ENCODE data around the gene UGT2A2. TPM values are rescaled to one million over a fixed set of nuclear protein-coding genes. Genes with fewer than 3 reads are reported as not detected.

The UGT2A2 gene
- polyA plus RNA-seq, 2 donors: not detected

- Histone ChIP-seq H3K36me3 (ENCODE audit: control insufficient read depth in 2 of 2, insufficient read depth in 2 of 2, low read length in 1 of 2) (no peaks in the 10 kb centered on the region), H3K27ac (ENCODE audit: low read depth in 2 of 2, low read length in 1 of 2) (no peak overlapping the region), H3K4me1 (ENCODE audit: control insufficient read depth in 2 of 2, insufficient read depth in 2 of 2, low read length in 1 of 2) (no peaks in the 10 kb centered on the region), H3K27me3 (ENCODE audit: control insufficient read depth in 1 of 2, insufficient read depth in 2 of 2, low read length in 2 of 2) (no peaks in the 10 kb centered on the region), H3K4me3 (ENCODE audit: low read depth in 1 of 2, low read length in 2 of 2) (no peak overlapping the region), H3K9me3 (ENCODE audit: control insufficient read depth in 2 of 2, insufficient read depth in 1 of 2, low read depth in 1 of 2, low read length in 1 of 2) (no peaks in the 10 kb centered on the region)
- 79 to 81% methylated on average over 5 of the region's 5 CpGs for WGBS, 2 donors
Measured at GRCh38 chr4:69584135-69584534, 55.3 kb downstream of the UGT2A2 start.

GRCh38 chr4:69583543-69583942 lies 55.9 kb downstream of the UGT2A2 start:
- H3K9me3 ChIP-seq (ENCODE audit: control insufficient read depth in 2 of 2, insufficient read depth in 1 of 2, low read depth in 1 of 2, low read length in 1 of 2): no peaks in the 10 kb centered on the region
- H3K36me3 ChIP-seq (ENCODE audit: control insufficient read depth in 2 of 2, insufficient read depth in 2 of 2, low read length in 1 of 2): no peaks in the 10 kb centered on the region
- H3K4me1 ChIP-seq (ENCODE audit: control insufficient read depth in 2 of 2, insufficient read depth in 2 of 2, low read length in 1 of 2): no peaks in the 10 kb centered on the region
- 63 to 64% methylated on average over 2 of the region's 2 CpGs for WGBS, 2 donors
- H3K27me3 ChIP-seq (ENCODE audit: control insufficient read depth in 1 of 2, insufficient read depth in 2 of 2, low read length in 2 of 2): no peaks in the 10 kb centered on the region
- no peak overlapping the region for H3K4me3 ChIP-seq (ENCODE audit: low read depth in 1 of 2, low read length in 2 of 2)
- no peak overlapping the region for H3K27ac ChIP-seq (ENCODE audit: low read depth in 2 of 2, low read length in 1 of 2)

- no peaks in the 10 kb centered on the region for H3K27me3 ChIP-seq (ENCODE audit: control insufficient read depth in 1 of 2, insufficient read depth in 2 of 2, low read length in 2 of 2)
- 91 to 95% methylated on average over 1 of the region's 1 CpG for WGBS, 2 donors
- no peak overlapping the region for H3K27ac ChIP-seq (ENCODE audit: low read depth in 2 of 2, low read length in 1 of 2)
- no peak overlapping the region for H3K4me3 ChIP-seq (ENCODE audit: low read depth in 1 of 2, low read length in 2 of 2)
- H3K36me3 ChIP-seq (ENCODE audit: control insufficient read depth in 2 of 2, insufficient read depth in 2 of 2, low read length in 1 of 2): no peaks in the 10 kb centered on the region
- peaks cover 0 to 2% of the 10 kb centered on the region in 2 donors for H3K9me3 ChIP-seq (ENCODE audit: control insufficient read depth in 2 of 2, insufficient read depth in 1 of 2, low read depth in 1 of 2, low read length in 1 of 2)
- no peaks in the 10 kb centered on the region for H3K4me1 ChIP-seq (ENCODE audit: control insufficient read depth in 2 of 2, insufficient read depth in 2 of 2, low read length in 1 of 2)
Measured at GRCh38 chr4:69577245-69577644, 62.2 kb downstream of the UGT2A2 start.

GRCh38 chr4:69576251-69576877 lies 63.1 kb downstream of the UGT2A2 start:
- H3K27ac ChIP-seq (ENCODE audit: low read depth in 2 of 2, low read length in 1 of 2): no peak overlapping the region
- H3K9me3 ChIP-seq (ENCODE audit: control insufficient read depth in 2 of 2, insufficient read depth in 1 of 2, low read depth in 1 of 2, low read length in 1 of 2): peaks cover 0 to 2% of the 10 kb centered on the region in 2 donors
- no peaks in the 10 kb centered on the region for H3K27me3 ChIP-seq (ENCODE audit: control insufficient read depth in 1 of 2, insufficient read depth in 2 of 2, low read length in 2 of 2)
- no peaks in the 10 kb centered on the region for H3K36me3 ChIP-seq (ENCODE audit: control insufficient read depth in 2 of 2, insufficient read depth in 2 of 2, low read length in 1 of 2)
- 96 to 97% methylated on average over 24 of the region's 24 CpGs for WGBS, 2 donors
- no peaks in the 10 kb centered on the region for H3K4me1 ChIP-seq (ENCODE audit: control insufficient read depth in 2 of 2, insufficient read depth in 2 of 2, low read length in 1 of 2)
- no peak overlapping the region for H3K4me3 ChIP-seq (ENCODE audit: low read depth in 1 of 2, low read length in 2 of 2)

- Histone ChIP-seq H3K27me3 (ENCODE audit: control insufficient read depth in 1 of 2, insufficient read depth in 2 of 2, low read length in 2 of 2) (no peaks in the 10 kb centered on the region), H3K36me3 (ENCODE audit: control insufficient read depth in 2 of 2, insufficient read depth in 2 of 2, low read length in 1 of 2) (no peaks in the 10 kb centered on the region), H3K9me3 (ENCODE audit: control insufficient read depth in 2 of 2, insufficient read depth in 1 of 2, low read depth in 1 of 2, low read length in 1 of 2) (no peaks in the 10 kb centered on the region), H3K4me1 (ENCODE audit: control insufficient read depth in 2 of 2, insufficient read depth in 2 of 2, low read length in 1 of 2) (no peaks in the 10 kb centered on the region), H3K4me3 (ENCODE audit: low read depth in 1 of 2, low read length in 2 of 2) (no peak overlapping the region), H3K27ac (ENCODE audit: low read depth in 2 of 2, low read length in 1 of 2) (no peak overlapping the region)
- WGBS, 2 donors: 69 to 95% methylated on average over 1 of the region's 1 CpG
Measured at GRCh38 chr4:69568787-69569186, 70.7 kb downstream of the UGT2A2 start.

- Histone ChIP-seq H3K4me1 (ENCODE audit: control insufficient read depth in 2 of 2, insufficient read depth in 2 of 2, low read length in 1 of 2) (no peaks in the 10 kb centered on the region), H3K9me3 (ENCODE audit: control insufficient read depth in 2 of 2, insufficient read depth in 1 of 2, low read depth in 1 of 2, low read length in 1 of 2) (no peaks in the 10 kb centered on the region), H3K27ac (ENCODE audit: low read depth in 2 of 2, low read length in 1 of 2) (no peak overlapping the region), H3K4me3 (ENCODE audit: low read depth in 1 of 2, low read length in 2 of 2) (no peak overlapping the region), H3K36me3 (ENCODE audit: control insufficient read depth in 2 of 2, insufficient read depth in 2 of 2, low read length in 1 of 2) (no peaks in the 10 kb centered on the region), H3K27me3 (ENCODE audit: control insufficient read depth in 1 of 2, insufficient read depth in 2 of 2, low read length in 2 of 2) (no peaks in the 10 kb centered on the region)
- WGBS, 2 donors: 42 to 45% methylated on average over 2 of the region's 2 CpGs
Measured at GRCh38 chr4:69563424-69563823, 76.0 kb downstream of the UGT2A2 start.

- H3K36me3 ChIP-seq (ENCODE audit: control insufficient read depth in 2 of 2, insufficient read depth in 2 of 2, low read length in 1 of 2): no peaks in the 10 kb centered on the region
- no peaks in the 10 kb centered on the region for H3K4me1 ChIP-seq (ENCODE audit: control insufficient read depth in 2 of 2, insufficient read depth in 2 of 2, low read length in 1 of 2)
- H3K27ac ChIP-seq (ENCODE audit: low read depth in 2 of 2, low read length in 1 of 2): no peak overlapping the region
- WGBS, 2 donors: 68 to 71% methylated on average over 2 of the region's 2 CpGs
- H3K27me3 ChIP-seq (ENCODE audit: control insufficient read depth in 1 of 2, insufficient read depth in 2 of 2, low read length in 2 of 2): no peaks in the 10 kb centered on the region
- H3K4me3 ChIP-seq (ENCODE audit: low read depth in 1 of 2, low read length in 2 of 2): no peak overlapping the region
- H3K9me3 ChIP-seq (ENCODE audit: control insufficient read depth in 2 of 2, insufficient read depth in 1 of 2, low read depth in 1 of 2, low read length in 1 of 2): no peaks in the 10 kb centered on the region
Measured at GRCh38 chr4:69549651-69550050, 89.8 kb downstream of the UGT2A2 start.

GRCh38 chr4:69546134-69546765 lies 93.2 kb downstream of the UGT2A2 start:
- WGBS, 2 donors: 55 to 66% methylated on average over 6 of the region's 6 CpGs
- no peaks in the 10 kb centered on the region for H3K27me3 ChIP-seq (ENCODE audit: control insufficient read depth in 1 of 2, insufficient read depth in 2 of 2, low read length in 2 of 2)

More at GRCh38 chr4:69546134-69546765, 93.2 kb downstream of the UGT2A2 start:
- Histone ChIP-seq H3K9me3 (ENCODE audit: control insufficient read depth in 2 of 2, insufficient read depth in 1 of 2, low read depth in 1 of 2, low read length in 1 of 2) (no peaks in the 10 kb centered on the region), H3K4me1 (ENCODE audit: control insufficient read depth in 2 of 2, insufficient read depth in 2 of 2, low read length in 1 of 2) (no peaks in the 10 kb centered on the region), H3K36me3 (ENCODE audit: control insufficient read depth in 2 of 2, insufficient read depth in 2 of 2, low read length in 1 of 2) (no peaks in the 10 kb centered on the region), H3K4me3 (ENCODE audit: low read depth in 1 of 2, low read length in 2 of 2) (no peak overlapping the region), H3K27ac (ENCODE audit: low read depth in 2 of 2, low read length in 1 of 2) (no peak overlapping the region)

All from esophagus (tissue), 2 donors.